HG03066 (cell line): ENCODE data around the gene RGPD6.
"Not testable (repeated sequence)": the region's sequence is repeated elsewhere in the genome, so short reads cannot be mapped to it uniquely, and the experiment has no call there.

Source experiments
- ATAC-seq: cut with Tn5 transposase; IDR thresholded peaks from one replicate; pipeline ENCODE4 v1.9.1; 2021; ENCODE audit warnings: low read depth; ENCODE audit not compliant: unreplicated experiment

The RGPD6 gene

GRCh38 chr2:110576763-110577416, at the start of gene RGPD6:
RGPD6 (minus strand) TSS chr2:110577222; CDS start chr2:110577024, 198 bp downstream.
- peak; percentile 97 for ATAC-seq

- not testable (repeated sequence) for ATAC-seq
These were observed 42.4 kb upstream of the RGPD6 start for GRCh38 chr2:110619326-110619939.

- not testable (repeated sequence) for ATAC-seq
These were observed 36.9 kb upstream of the RGPD6 start for GRCh38 chr2:110613927-110614326.

GRCh38 chr2:110610613-110611250, 33.7 kb upstream of the RGPD6 start:
- ATAC-seq, result not testable (repeated sequence)

- ATAC-seq, result not testable (repeated sequence)
These were observed 33.0 kb upstream of the RGPD6 start for GRCh38 chr2:110609843-110610612.

GRCh38 chr2:110608788-110609502, 31.9 kb upstream of the RGPD6 start:
- ATAC-seq, result not testable (repeated sequence)

GRCh38 chr2:110605057-110605456, 28.0 kb upstream of the RGPD6 start:
- not testable (repeated sequence) for ATAC-seq

GRCh38 chr2:110603917-110604591, 27.0 kb upstream of the RGPD6 start:
- ATAC-seq, result not testable (repeated sequence)

GRCh38 chr2:110602139-110602538, 25.1 kb upstream of the RGPD6 start:
- ATAC-seq, result not testable (repeated sequence)

GRCh38 chr2:110591973-110592372, 15.0 kb upstream of the RGPD6 start:
- ATAC-seq, result not testable (repeated sequence)

- not testable (repeated sequence) for ATAC-seq
These were observed 12.8 kb upstream of the RGPD6 start for GRCh38 chr2:110589677-110590330.

GRCh38 chr2:110588520-110588919, 11.5 kb upstream of the RGPD6 start:
- not testable (repeated sequence) for ATAC-seq

- not testable (repeated sequence) for ATAC-seq
These were observed 2.4 kb upstream of the RGPD6 start for GRCh38 chr2:110579216-110579965.

- ATAC-seq, result not testable (repeated sequence)
These were observed 1.4 kb upstream of the RGPD6 start for GRCh38 chr2:110578429-110578828.

GRCh38 chr2:110499755-110500377, 77.2 kb downstream of the RGPD6 start:
- peak; percentile 79 for ATAC-seq

GRCh38 chr2:110496027-110496426, 81.0 kb downstream of the RGPD6 start:
- not testable (repeated sequence) for ATAC-seq

GRCh38 chr2:110494488-110494887, 82.5 kb downstream of the RGPD6 start:
- not testable (repeated sequence) for ATAC-seq

- ATAC-seq, result not testable (repeated sequence)
These were observed 88.0 kb downstream of the RGPD6 start for GRCh38 chr2:110488991-110489390.
